GM18517 (cell line): ENCODE measurements around the gene DGAT2L6.
"Not testable (repeated sequence)": the region's sequence is repeated elsewhere in the genome, so short reads cannot be mapped to it uniquely, and the experiment has no call there.

Experiments used
- ATAC-seq: cut with Tn5 transposase; IDR thresholded peaks from one replicate; pipeline ENCODE4 v1.9.1; 2021; ENCODE audit warnings: mild to moderate bottlenecking, moderate library complexity; ENCODE audit not compliant: unreplicated experiment

DGAT2L6 gene

GRCh38 chrX:70196961-70197720, 19.9 kb downstream of the DGAT2L6 start:
- ATAC-seq, result peak; percentile 87

- no peak for ATAC-seq
Measured at GRCh38 chrX:70201732-70202131, 24.4 kb downstream of the DGAT2L6 start.

- no peak for ATAC-seq
Measured at GRCh38 chrX:70208479-70208878, 31.2 kb downstream of the DGAT2L6 start.

GRCh38 chrX:70209570-70209969, 32.3 kb downstream of the DGAT2L6 start:
- ATAC-seq, result not testable (repeated sequence)

- ATAC-seq, result no peak
Measured at GRCh38 chrX:70219938-70220764, 42.9 kb downstream of the DGAT2L6 start.

- no peak for ATAC-seq
Measured at GRCh38 chrX:70226048-70226447, 48.8 kb downstream of the DGAT2L6 start.

GRCh38 chrX:70226687-70227086, 49.4 kb downstream of the DGAT2L6 start:
- ATAC-seq, result no peak

- no peak for ATAC-seq
Measured at GRCh38 chrX:70231666-70232065, 54.4 kb downstream of the DGAT2L6 start.

- no peak for ATAC-seq
Measured at GRCh38 chrX:70234355-70234754, 57.1 kb downstream of the DGAT2L6 start, which contains the start of gene AWAT1. AWAT1 (plus strand) TSS chrX:70234655; CDS start chrX:70234696, 41 bp downstream.

GRCh38 chrX:70240751-70241150, 63.5 kb downstream of the DGAT2L6 start:
- ATAC-seq, result no peak

GRCh38 chrX:70241501-70241900, 64.2 kb downstream of the DGAT2L6 start:
- ATAC-seq, result no peak

- ATAC-seq, result not testable (repeated sequence)
Measured at GRCh38 chrX:70243601-70244000, 66.3 kb downstream of the DGAT2L6 start.

GRCh38 chrX:70244881-70245280, 67.6 kb downstream of the DGAT2L6 start:
- no peak for ATAC-seq

GRCh38 chrX:70247252-70247651, 70.0 kb downstream of the DGAT2L6 start:
- no peak for ATAC-seq

- no peak for ATAC-seq
Measured at GRCh38 chrX:70252491-70252890, 75.2 kb downstream of the DGAT2L6 start.

GRCh38 chrX:70253377-70254062, 76.2 kb downstream of the DGAT2L6 start:
- ATAC-seq, result no peak

GRCh38 chrX:70254063-70254400, 76.7 kb downstream of the DGAT2L6 start:
- ATAC-seq, result no peak

- no peak for ATAC-seq
Measured at GRCh38 chrX:70254909-70255308, 77.6 kb downstream of the DGAT2L6 start.
